Measurements from ENCODE around the gene SIVA1.
A peak's percentile ranks its signal among the peaks of the same experiment; 100 is the strongest.

Gene SIVA1

DNA sequence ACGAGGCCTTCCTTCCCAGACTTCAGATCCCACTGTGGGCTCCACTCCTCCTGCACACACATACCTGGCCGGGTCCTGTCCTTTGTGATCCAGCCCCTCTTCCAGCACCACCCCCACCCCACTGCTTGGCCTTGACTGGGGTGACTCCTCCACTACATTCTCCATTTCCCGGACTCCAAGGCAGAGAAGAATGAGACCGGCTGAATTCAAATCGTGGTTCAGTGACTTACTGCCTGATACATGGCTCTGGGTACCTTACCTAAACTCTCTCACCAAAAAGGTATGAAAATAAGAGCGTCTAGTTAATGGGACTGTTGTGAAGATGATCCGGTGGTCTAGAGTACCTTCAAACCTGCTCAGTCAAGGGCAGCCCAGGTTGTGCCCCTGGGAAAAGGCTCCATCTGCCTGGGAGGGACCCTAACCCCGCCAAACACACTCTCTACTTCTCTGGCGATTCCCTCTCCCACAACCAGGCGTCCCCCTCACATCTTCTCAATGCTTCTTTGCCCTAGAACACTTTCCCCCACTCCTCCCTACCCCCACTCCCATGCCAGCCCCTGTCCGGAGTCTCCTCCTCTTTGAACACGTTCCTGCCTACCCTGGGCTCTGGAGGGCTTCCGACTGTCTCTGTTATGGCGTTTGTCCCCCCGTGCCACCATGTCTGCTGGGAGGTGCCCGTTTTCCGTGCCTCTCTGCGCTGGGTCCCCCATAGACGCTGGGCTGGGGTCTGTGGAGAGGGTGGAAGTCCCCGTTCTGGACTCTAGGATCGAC is 46.5 kb downstream of the SIVA1 start:
- DNase-seq = no peak

DNA sequence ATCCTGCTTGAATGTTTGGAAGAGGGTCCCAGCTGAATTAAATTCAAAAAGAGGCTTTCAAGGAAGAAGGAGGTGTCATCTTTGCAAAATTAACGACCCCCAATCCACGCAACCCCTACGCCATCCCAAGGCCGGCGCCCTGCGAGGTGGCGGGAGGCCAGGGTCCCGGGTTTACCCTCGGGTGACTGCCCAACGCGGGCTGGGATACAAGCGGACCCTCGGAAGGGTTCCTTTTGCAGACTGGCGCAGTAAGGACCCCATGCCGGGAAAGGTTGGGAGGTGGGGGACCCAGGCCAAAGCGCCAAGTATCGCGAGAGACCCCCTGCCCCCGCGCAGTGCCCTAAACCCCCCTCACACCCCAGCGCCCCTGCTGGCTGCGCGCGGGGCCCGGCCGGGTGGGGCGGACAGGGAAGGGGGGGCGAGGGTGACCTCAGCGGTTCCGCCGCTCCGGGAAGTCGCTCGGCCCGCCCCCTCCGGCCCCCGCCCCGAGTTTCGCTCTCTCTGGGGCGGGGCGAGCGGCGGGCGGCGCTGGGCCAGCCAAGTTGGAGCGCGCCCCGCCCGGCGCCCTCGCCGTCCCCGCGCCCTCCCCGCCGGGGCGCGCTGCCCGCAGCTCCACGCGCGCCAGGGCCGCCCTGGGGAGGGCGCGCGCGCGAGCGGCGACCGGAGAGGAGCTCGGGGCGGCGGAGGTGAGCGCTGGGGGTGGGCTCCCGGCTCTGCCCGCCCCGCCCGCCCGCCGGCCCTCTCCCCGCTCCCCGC is 47.2 kb downstream of the SIVA1 start:
- peak; percentile 57 for DNase-seq

DNA sequence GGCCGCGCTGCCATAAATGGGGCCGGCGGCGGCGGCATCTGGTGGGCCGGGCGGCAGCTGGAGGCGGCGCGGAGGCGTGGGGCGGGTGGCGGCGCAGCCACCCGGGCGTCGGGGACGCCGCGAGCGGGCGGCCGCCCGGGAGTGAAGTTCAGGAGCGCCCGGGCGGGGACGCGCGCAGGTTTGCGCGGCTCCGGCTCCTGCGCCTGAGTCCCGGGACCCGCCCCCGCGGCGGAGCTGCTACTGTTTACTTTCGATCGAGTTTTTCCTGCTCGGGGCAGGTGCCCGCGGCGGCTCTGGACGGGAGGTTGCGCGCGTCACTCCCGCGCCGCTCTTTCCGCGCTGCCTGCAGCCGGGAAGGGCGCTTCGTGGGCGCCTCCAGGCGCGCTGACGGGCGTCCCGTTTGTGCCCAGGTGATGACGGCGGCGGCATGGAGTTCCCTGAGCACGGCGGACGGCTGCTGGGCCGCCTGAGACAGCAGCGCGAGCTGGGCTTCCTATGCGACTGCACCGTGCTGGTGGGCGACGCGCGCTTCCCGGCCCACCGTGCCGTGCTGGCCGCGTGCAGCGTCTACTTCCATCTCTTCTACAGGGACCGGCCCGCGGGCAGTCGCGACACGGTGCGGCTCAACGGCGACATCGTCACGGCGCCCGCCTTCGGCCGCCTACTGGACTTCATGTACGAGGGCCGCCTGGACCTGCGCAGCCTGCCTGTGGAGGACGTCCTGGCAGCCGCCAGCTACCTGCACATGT is 48.0 kb downstream of the SIVA1 start, which contains the start of gene ZBTB42:
ZBTB42 (plus strand) TSS at position 331 of the 749 bp plus-strand sequence; CDS start at position 428, 97 bp downstream.
- peak; percentile 73 for DNase-seq

DNA sequence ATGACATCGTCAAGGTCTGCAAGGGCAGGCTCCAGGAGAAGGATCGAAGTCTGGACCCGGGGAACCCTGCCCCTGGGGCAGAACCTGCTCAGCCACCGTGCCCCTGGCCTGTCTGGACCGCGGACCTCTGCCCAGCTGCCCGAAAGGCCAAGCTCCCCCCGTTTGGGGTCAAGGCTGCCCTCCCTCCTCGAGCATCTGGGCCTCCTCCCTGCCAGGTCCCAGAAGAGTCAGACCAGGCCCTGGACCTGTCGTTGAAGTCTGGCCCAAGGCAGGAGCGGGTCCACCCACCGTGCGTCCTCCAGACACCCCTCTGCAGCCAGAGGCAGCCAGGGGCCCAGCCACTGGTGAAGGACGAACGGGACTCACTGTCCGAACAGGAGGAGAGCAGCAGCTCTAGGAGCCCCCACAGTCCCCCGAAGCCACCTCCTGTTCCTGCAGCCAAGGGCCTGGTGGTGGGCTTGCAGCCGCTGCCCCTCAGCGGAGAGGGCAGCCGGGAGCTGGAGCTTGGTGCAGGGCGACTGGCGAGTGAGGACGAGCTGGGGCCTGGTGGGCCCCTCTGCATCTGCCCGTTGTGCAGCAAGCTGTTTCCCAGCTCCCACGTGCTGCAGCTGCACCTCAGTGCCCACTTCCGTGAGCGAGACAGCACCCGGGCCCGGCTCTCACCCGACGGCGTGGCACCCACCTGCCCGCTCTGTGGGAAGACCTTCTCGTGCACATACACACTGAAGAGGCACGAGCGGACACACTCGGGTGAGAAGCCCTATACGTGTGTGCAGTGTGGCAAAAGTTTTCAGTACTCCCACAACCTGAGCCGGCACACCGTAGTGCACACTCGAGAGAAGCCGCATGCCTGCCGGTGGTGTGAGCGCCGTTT is 48.8 kb downstream of the SIVA1 start:
- no peak for DNase-seq

DNA sequence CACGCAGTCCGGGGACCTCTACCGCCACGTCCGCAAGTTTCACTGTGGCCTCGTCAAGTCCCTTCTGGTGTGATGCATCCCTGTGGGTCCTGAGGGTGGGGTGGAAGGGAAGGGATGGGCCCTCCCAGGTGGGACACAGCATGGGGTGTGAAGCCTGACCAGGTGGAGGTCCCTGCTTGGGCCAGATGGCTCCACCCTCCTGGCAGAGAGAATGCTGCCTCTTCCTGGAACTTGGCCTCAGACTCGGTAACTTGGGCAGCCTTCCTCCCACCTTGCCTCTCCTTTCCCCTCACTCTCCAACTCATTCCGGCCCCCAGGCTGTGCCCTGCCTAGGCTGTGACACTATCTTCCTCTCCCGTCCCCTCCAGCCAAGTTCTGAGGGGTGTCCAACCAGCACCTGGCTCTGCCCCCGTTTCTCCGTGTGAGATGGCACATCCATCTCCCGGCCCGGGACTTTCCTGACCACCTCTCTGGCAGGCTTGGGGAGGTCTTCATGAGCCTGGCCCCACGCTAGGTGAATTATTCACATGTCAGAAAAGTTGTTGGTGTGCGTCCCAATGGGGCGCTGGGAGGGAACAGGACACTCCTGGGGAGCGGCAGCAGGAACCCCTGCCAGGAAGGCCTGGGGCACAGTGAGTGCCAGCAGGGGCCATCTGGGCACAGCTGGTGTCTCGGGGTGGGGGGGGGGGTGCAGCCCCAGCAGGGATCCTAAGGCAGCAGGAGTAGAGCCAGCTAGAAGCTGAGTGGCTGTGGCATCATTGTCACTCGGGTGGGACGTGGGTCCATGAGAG is 49.6 kb downstream of the SIVA1 start:
- DNase-seq = no peak

DNA sequence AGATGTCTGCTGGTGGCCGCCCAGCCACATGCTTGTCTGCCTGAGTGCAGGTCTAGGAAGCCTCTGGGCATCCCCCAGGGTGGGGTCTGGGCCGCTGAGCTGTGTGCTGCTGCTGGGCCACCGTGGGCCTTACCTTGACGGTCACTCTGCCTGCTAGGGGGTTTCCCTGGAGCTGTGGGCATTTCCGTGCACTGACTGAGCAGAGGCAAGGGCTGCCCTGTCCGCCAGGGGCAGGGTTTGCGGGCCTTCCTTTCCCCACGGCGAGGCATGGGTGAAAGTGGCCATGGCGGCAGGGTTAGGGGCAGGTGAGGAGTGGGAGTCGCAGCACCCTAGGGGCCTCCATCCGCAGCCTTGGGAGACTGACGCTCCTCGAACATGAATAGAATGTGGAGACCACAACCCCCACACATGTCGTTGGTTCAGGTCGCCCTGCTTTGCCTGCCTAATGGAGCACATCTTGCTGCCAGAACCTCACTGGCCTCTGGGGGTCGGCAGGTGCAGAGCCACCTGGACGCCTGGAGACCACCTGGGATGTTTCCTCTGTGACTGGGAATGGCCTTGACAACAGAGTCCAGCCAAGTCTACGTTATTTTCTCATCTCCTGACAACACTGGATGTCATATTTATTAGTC is 50.4 kb downstream of the SIVA1 start:
- no peak for DNase-seq

DNA sequence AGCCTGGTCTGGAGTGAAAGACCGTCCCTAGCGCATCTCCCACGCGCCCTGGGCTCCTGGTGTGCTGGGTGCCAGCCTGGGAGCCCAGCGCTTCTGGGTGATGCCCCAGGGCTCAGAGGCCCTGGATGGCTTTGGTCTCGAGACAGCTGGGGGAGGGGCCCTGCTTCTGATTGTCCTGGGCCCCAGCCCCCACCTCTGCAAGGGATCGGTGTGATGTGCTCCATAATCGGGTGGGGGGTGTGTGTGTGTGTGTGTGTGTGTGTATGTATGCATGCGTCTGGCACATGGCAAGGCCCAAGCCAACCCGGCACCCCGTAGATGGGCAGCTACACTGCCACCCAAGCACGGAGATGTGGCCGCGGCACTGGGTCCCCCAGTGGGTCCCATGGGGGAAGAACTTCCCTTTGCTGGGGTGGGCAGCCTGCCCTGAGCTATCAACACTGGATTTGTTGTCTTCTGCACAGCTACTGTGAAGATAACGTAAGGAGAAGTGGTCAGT is 51.0 kb downstream of the SIVA1 start:
- no peak for DNase-seq

DNA sequence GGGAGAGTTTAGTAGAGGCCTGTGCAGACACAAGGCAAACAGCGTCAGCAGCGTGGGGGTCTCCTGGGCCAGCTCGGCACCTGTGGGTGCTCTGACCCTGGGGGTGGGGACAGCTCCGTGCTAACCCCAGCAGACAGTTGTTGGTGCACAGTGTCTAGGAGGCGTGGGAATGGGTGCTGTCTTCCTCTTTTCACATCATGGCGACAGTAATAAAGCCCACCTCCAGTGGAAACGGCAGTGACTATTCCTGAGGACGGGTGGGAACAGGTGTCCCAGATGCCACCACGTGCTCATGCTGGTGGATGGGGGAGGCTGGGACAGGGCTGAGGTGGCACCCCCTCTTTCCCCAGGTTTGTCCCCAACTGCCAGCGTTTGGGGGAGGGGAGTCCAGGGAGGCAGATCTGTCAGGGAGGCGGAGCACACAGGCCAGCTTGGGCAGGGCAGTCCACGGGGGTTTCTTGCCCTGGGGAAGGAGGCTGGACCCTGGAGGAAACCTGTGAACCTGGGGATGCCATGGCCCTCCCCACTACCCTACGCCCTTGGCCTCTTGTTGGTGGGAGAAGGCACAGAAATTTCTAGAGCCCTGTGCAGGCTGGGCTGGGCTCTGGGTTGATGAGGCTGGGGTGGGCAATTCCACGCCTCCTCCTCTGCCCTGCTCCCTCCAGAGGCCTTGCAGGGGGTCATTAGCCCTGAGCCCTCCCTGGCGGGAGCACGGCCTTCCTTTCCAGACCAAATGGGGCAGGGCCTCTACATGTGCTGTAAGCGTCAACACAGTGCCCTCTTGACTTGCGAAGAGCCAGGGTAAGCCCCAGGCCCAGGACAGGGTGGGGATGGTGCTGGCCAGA is 51.8 kb downstream of the SIVA1 start:
- DNase-seq = no peak

DNA sequence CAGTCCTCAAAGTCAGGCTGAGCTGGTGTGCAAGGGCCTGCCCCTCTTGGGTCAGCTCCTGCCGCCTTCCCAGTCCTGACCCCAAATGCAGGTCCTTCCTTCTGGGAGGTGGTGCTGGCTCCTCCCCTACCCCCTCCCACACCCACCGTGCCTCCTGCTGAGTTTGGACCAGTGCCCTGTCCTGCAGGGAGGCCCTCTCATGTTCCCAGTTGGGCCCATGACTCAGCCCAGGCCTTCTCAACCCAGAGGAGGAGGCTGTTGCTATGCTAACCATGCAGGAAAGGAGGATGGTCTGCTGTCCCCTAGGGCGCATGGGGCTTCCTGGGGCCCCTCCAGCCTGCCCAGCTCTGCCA is 52.4 kb downstream of the SIVA1 start:
- DNase-seq = no peak

DNA sequence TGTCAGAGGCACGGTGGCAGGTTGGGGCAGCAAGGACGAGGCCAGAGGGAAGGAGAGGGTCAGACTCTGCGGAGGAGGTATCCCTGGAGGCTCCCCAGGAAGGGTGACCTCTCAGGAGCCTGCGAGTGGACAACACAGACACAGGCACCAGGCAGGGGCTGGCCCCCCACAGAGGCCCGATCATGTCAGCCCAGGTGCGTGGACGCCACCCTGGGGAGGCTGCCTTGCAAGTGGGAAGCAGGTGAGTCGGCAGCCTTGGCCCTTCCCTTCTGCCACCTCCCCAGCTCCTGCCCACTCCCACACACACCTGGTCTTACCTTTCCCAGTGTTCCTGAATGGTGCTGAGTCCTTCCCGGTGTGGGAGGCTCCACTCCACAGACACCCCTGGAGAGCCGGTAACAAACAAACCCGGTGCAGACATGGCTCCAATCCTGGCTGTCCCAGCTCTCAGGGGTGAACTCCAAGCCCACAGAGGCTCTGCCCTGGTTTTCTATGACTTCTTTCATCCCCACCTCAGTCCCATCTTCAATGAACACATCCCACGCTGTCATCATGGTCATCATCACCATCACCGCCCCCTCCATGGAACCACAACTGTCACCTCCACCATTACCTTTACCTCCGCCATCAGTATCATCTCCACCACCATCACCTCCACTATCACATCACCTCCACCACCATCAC is 53.1 kb downstream of the SIVA1 start:
- DNase-seq = no peak

DNA sequence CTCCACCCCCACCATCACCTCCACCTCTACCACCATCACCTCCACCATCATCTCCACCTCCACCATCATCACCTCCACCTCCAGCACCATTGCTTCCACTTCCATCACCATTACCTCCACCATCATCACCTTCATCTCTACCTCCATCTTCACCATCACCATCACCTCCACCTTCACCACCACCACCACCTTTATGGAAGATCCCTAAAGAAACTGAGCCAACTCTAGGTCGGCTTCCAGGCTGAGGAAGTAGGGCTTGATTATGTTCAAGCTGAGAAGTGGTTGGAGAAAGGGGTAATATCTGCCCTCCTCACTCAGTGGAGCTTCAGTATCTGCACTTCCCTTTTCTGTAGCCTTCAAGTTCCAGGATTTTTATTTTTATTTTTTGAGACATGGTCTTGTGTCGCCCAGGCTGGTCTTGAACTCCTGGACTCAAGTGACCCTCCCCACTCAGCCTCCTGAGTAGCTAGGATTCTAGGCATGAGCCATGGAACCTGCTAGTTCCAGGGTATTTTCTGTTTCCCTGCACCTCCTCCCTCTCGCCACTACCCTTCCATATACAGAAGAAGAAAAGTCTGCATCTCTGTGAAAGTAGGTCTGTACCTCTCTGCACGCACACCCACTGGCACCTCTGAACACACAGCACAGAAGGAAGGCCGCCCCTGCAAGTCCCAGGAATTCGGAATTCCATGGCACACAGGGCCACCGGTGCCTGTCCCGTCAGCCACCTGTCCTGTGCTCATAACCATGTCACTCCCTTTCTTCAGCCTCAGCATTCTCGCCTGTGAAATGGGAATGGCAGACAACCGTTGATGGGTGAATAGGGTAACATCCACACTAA is 53.9 kb downstream of the SIVA1 start:
- DNase-seq = no peak

DNA sequence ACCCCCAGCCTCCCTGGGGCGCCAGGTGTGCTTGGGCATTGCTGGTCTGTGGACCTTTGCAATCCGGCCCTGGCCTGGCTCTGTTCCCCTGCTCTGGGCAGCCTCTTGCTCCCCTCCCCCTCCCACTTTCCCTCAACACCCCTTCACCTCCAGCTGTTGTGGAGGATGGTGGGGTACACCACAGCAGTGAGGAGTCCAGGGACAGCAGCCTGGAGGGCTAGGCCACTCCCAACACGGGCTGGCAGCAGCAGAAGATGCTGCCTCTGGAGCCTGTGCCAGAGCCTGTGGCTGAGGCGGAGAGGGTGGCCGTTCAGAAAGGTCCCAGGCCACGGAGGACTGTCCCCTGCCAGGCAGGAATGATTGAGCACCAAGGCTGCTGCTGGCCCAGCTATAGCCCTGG is 55.5 kb downstream of the SIVA1 start:
- DNase-seq = no peak

Measured in NCI-H510A treated with DMSO at 0.1 percent for 48 hours (cell line).